AG20443 (cell line): Measurements from ENCODE around the gene SNX14.

Source experiments
- DNase-seq: peaks from one replicate; pipeline ENCODE4 v3.0.0; 2012; ENCODE audit warnings: low spot score, mixed read lengths

Gene SNX14

GRCh38 chr6:85463621-85464259 is 129.9 kb downstream of the SNX14 start:
- DNase-seq = no peak

GRCh38 chr6:85462673-85463072 is 131.0 kb downstream of the SNX14 start:
- DNase-seq = no peak

DNA sequence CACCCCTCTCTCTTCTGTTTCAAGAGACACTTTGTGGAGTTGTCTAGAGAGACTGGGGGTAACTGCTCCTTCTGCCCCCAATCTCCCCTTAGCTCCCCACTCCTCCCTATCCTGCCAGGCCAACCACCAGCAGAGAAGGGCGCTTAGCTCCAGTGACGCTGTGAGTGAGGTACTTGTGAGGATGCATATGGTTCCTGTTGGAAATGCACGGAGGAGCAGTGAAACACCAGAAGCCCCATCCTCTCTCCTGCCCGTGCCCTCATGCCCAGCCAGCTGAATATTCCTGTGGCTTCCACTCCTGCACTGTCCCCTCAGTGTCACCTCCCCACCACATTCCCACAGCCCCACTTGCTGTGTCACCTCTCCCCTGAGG is 131.9 kb downstream of the SNX14 start:
- no peak for DNase-seq

GRCh38 chr6:85460921-85461797 is 132.5 kb downstream of the SNX14 start:
- no peak for DNase-seq

DNA sequence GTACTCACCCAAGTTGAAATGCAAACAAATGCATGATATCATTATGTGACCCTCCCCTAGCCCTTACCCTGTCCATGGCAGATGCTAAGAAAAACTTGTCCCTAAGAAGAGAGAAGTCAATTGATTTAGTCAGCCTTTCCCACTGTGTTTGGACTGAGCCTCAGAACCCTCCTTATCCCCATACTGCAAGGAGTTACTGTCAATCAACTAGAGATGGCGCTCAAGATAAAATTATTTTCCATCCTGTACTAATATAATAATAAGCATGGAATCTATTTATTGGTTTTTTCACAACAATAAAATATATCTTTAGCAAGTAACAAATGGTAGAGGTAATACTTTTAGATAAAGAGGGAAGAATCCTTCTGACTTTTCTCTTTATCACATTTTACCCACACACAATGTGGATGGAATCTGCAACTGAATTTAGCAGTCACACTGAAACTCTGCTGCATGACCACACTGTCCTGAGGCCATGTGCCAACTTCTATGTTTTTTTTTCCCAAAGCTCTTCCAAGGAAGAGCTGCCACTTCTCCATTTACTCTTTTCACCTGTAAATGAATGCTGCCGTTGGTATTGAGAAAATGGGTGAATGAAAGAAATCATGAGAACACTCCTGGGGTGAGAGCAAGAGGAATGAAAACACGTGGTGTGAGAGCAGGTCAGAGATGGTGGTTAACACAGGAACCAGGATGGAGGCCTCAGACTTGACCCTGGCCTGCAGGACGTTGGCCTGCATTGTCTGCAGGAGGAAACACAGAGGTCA is 133.3 kb downstream of the SNX14 start:
- no peak for DNase-seq

DNA sequence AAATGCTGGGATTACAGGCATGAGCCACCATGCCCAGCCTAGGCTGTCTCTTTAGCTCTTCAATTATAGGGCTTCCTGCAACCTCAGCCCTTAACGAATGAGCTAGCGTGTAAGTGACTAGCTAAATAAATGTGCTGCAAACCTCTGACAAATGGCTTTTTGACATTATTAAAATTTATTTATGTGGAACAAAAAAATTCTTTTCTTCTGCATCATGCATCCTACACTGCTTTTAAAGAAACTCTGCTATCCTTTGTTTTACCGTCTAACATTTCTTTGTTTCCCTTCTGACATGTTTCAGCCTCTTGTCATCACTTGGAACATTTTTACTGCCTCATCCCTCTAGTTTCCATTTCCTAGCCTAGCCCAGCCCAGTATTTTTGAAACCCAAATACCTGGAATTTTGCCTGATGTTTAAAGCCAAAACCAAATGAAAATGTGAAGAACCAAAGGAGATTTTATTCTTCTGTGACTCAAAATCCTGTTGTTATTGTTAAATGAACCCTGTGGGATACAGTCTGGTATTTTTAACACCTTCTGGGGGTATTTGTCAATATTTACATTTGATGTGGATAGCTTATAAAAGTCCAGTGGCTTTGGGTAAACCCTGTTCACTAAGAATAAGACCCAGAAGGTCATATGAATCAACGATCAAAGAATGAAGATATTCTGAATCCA is 134.3 kb downstream of the SNX14 start:
- DNase-seq = peak; percentile 64

- no peak for DNase-seq
Measured at GRCh38 chr6:85458782-85459181, 134.9 kb downstream of the SNX14 start.

- no peak for DNase-seq
Measured at GRCh38 chr6:85458184-85458583, 135.5 kb downstream of the SNX14 start.

DNA sequence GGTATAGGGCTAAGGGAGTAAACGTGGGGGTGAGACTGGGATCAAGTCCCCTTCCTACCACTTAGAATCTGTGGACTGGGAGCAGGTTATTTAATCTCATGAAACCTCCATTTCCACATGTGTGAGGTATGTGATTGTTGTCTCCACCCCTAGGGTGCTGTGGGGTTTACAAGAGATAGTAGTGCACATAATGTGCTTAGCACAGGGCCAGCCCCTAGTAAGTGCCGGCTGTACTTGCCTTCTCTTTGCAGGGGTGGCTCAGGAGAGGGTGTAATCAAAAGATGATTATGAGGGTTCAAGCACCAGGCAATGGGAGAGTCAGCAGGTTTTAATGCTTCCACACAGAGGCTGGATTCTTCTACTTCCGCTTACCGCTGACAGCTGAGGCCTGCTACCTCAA is 136.9 kb downstream of the SNX14 start:
- DNase-seq = no peak
